PC-9 (cell line): ENCODE data around the gene CNPPD1. TPM values are rescaled to one million over a fixed set of nuclear protein-coding genes. Genes with fewer than 3 reads are reported as not detected.
A peak's percentile ranks its signal among the peaks of the same experiment; 100 is the strongest.

Experiments used
- BruUV-seq: library from RNA; stranded (reverse); fragments of 400-500 nt; replicated peaks from 2 replicates; lab custom pipeline; 2021; lab: Mats Ljungman, UMichigan
- CTCF ChIA-PET: fragments of 300-600 bp; sonication (Branson Sonifier 250); formaldehyde crosslinking; loops from one replicate; lab custom pipeline; 2022; ENCODE audit warnings: antibody characterized with exemption; lab: Charles Lee
- POLR2A ChIA-PET: fragments of 300-600 bp; sonication (Branson Sonifier 250); formaldehyde crosslinking; loops from one replicate; lab custom pipeline; 2022; ENCODE audit warnings: antibody characterized with exemption; ENCODE audit not compliant: unreplicated experiment; lab: Charles Lee
- DNase-seq, 2 experiments: peaks; one replicate each; pipeline versions ENCODE4 v3.0.0 to v3.0.0-alpha.2; 2015 to 2022; ENCODE audit warnings: mixed read lengths in 1 of 2
- H2AFZ ChIP-seq: fragments of 200-600 bp; sonication (generic); 2 replicates; pipeline ENCODE4 v1.8.1; 2017; ENCODE audit warnings: antibody characterized with exemption
- H3F3A ChIP-seq: fragments of 200-600 bp; sonication (generic); 2 replicates; pipeline ENCODE4 v1.8.1; 2017; ENCODE audit warnings: antibody characterized with exemption, mild to moderate bottlenecking, low read depth; ENCODE audit not compliant: insufficient read depth
- H3K27ac ChIP-seq: fragments of 200-600 bp; sonication (generic); 2 replicates; pipeline ENCODE4 v1.6.1; 2016; ENCODE audit warnings: mixed run types
- H3K27me3 ChIP-seq: fragments of 200-600 bp; sonication (generic); 2 replicates; pipeline ENCODE4 v1.6.1; 2016; ENCODE audit warnings: low read depth, mixed run types; ENCODE audit not compliant: insufficient read depth
- H3K36me3 ChIP-seq: fragments of 200-600 bp; sonication (generic); 2 replicates; pipeline ENCODE4 v1.6.1; 2016; ENCODE audit warnings: low read depth, mixed run types
- H3K4me1 ChIP-seq: fragments of 200-600 bp; sonication (generic); replicated peaks from 2 replicates; pipeline ENCODE4 v1.6.1; 2016; ENCODE audit warnings: mixed run types; ENCODE audit not compliant: insufficient read depth
- H3K4me2 ChIP-seq: fragments of 200-600 bp; sonication (generic); 2 replicates; pipeline ENCODE4 v1.6.1; 2017; ENCODE audit warnings: mixed run types
- H3K4me3 ChIP-seq: fragments of 200-600 bp; sonication (generic); 2 replicates; pipeline ENCODE4 v1.6.1; 2016; ENCODE audit warnings: mixed run types
- H3K79me2 ChIP-seq: fragments of 200-600 bp; sonication (generic); 2 replicates; pipeline ENCODE4 v1.6.1; 2017; ENCODE audit warnings: low read depth, mixed run types
- H3K9me2 ChIP-seq: fragments of 200-600 bp; sonication (generic); 2 replicates; pipeline ENCODE4 v1.8.1; 2017; ENCODE audit warnings: mild to moderate bottlenecking; ENCODE audit not compliant: insufficient read depth
- H3K9me3 ChIP-seq: fragments of 200-600 bp; sonication (generic); 2 replicates; pipeline ENCODE4 v1.8.1; 2016; ENCODE audit warnings: low read depth; ENCODE audit not compliant: insufficient read depth
- H4K20me1 ChIP-seq: fragments of 200-600 bp; sonication (generic); 2 replicates; pipeline ENCODE4 v1.8.1; 2017; ENCODE audit not compliant: insufficient read depth
- EZH2 ChIP-seq: fragments of 200-600 bp; sonication (generic); IDR thresholded peaks from 2 replicates; pipeline ENCODE4 v1.8.0; 2017; ENCODE audit warnings: antibody characterized with exemption, low read depth
- intact Hi-C: fragments of 100-400 bp; cut with micrococcal nuclease; formaldehyde crosslinking; loops from one replicate; pipeline ENCODE4 v1.10.0; 2022; ENCODE audit not compliant: unreplicated experiment
- total RNA-seq: library from RNA; stranded (reverse); gene quantifications from 2 replicates; pipeline ENCODE4 v1.2.3, GENCODE V29; 2021
- TF ChIP-seq, protein P1 (sequence below): fragments of 200-600 bp; sonication (generic); conservative IDR thresholded peaks from 2 replicates; pipeline ENCODE4 v1.6.1; 2017; ENCODE audit warnings: mixed run types, antibody characterized with exemption, mild to moderate bottlenecking, moderate library complexity

CNPPD1 gene
- total RNA-seq, 1 experiment from 2014 or later: 37.1 TPM

DNA sequence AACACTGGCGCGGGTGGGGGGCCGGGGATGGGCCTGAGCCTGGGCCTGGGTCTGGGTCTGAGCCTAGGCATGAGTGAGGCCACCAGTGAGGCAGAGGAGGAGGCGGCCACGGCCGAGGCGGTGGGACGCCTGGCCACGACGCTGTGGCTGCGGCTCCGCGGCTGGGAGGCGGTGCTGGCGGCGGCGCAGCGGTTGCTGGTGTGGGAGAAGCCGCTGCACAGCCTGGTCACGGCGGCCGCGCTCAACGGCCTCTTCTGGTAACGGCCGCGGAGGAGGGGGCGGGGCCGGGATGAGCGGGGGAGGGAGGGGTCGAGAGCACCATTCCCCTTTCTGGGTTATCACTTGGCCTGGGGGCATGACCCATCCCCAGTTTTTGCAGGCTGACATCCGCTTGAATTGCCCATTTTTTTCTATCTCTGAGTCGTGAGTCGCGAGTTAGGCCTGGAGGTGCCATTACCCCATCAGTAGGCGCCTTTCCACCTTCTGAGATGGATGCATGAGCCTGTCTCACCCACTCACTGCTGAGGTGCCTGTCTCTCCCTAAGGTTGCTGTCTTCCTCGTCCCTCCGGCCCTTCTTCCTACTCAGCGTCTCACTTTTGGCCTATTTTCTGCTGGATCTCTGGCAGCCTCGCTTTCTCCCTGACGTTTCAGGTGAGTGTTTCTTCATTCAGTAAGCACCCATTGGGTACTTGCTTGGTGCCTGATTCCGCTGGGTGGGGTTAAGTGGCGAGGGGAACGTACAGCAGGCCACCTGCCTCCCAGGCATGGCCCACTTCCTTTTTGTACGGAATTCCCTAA, 1.9 kb upstream of the CNPPD1 start:
- H3K27ac ChIP-seq: peak overlapping the region; percentile 77; the same call in 1 of the 2 replicates
- intact Hi-C loops: loop anchor here (5.0 kb wide), 1 partner anchor 174 kb away; no protein-coding TSS in a partner anchor

GRCh38 chr2:219177552-219178376, 1.0 kb upstream of the CNPPD1 start, which contains the start of gene RETREG2:
RETREG2 (plus strand) TSS chr2:219178275; CDS start chr2:219178353, 78 bp downstream.
- Histone ChIP-seq H3K36me3 (peaks cover 21% of the 10 kb centered on the region; the same call in 1 of the 2 replicates), H3K4me2 (peak within 1 kb of the TSS; percentile 83), H3F3A (peaks cover 18% of the 10 kb centered on the region), H3K4me3 (peak within 1 kb of the TSS; percentile 95), H3K9me3 (no peaks in the 10 kb centered on the region), H3K4me1 (peaks cover 19% of the 10 kb centered on the region), H3K27ac (peak within 1 kb of the TSS; percentile 77), H3K9me2 (no peaks in the 10 kb centered on the region), H3K79me2 (peaks cover 39% of the 10 kb centered on the region), H4K20me1 (no peaks in the 10 kb centered on the region; the same call in 1 of the 2 replicates), H2AFZ (peak within 1 kb of the TSS; percentile 91), H3K27me3 (no peaks in the 10 kb centered on the region)
- CTCF ChIA-PET: no interaction called here
- intact Hi-C loops: loop anchor here (1.0 to 5.0 kb wide), 7 partner anchors 17 to 211 kb away; partner anchors contain the start of genes ABCB6, NHEJ1 and ZFAND2B
- POLR2A ChIA-PET: no interaction called here
- peak; percentile 81 to 86 for DNase-seq
- TF ChIP-seq, protein P1, sequence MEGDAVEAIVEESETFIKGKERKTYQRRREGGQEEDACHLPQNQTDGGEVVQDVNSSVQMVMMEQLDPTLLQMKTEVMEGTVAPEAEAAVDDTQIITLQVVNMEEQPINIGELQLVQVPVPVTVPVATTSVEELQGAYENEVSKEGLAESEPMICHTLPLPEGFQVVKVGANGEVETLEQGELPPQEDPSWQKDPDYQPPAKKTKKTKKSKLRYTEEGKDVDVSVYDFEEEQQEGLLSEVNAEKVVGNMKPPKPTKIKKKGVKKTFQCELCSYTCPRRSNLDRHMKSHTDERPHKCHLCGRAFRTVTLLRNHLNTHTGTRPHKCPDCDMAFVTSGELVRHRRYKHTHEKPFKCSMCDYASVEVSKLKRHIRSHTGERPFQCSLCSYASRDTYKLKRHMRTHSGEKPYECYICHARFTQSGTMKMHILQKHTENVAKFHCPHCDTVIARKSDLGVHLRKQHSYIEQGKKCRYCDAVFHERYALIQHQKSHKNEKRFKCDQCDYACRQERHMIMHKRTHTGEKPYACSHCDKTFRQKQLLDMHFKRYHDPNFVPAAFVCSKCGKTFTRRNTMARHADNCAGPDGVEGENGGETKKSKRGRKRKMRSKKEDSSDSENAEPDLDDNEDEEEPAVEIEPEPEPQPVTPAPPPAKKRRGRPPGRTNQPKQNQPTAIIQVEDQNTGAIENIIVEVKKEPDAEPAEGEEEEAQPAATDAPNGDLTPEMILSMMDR: no peak
- TF ChIP-seq EZH2: no peak
- BruUV-seq: TSS peak; percentile 45

More for the DNA sequence above, 1.9 kb upstream of the CNPPD1 start:
- peaks cover 19% of the 10 kb centered on the region for H3K4me1 ChIP-seq
- POLR2A ChIA-PET: no interaction called here
- H3K9me3 ChIP-seq: no peaks in the 10 kb centered on the region
- H3K79me2 ChIP-seq: peaks cover 39% of the 10 kb centered on the region
- H4K20me1 ChIP-seq: no peaks in the 10 kb centered on the region; the same call in 1 of the 2 replicates
- TSS peak; percentile 22 for BruUV-seq
- CTCF ChIA-PET: no interaction called here
- peaks cover 18% of the 10 kb centered on the region for H3F3A ChIP-seq
- H3K4me3 ChIP-seq: peak overlapping the region; percentile 95
- DNase-seq: no peak
- peak overlapping the region; percentile 83 for H3K4me2 ChIP-seq
- peaks cover 21% of the 10 kb centered on the region; the same call in 1 of the 2 replicates for H3K36me3 ChIP-seq
- peak overlapping the region; percentile 82 for H2AFZ ChIP-seq
- no peaks in the 10 kb centered on the region for H3K27me3 ChIP-seq
- H3K9me2 ChIP-seq: no peaks in the 10 kb centered on the region
- no peak for TF ChIP-seq EZH2
- TF ChIP-seq, protein P1: no peak
